ENCODE measurements around the gene EVPLL.
"Not testable (repeated sequence)": the region's sequence is repeated elsewhere in the genome, so short reads cannot be mapped to it uniquely, and the experiment has no call there.

The EVPLL gene

GRCh38 chr17:18425593-18425992, 48.0 kb downstream of the EVPLL start:
- DNase-seq, result not testable (repeated sequence)

DNA sequence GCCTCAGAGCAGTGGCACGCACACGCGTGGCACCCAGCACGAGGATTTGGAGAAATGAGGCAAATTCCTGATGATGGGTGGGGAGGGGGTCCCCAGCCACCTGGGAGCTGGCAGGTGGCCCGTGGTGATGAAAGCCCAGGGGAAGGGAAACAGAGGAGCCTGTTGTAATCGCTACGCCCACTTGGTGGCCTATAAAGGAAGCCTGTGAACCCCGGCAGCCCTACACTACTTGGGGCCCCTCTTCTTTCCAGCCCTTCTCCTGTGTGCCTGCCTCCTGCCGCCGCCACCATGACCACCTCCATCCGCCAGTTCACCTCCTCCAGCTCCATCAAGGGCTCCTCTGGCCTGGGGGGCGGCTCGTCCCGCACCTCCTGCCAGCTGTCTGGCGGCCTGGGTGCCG, 49.1 kb downstream of the EVPLL start:
- not testable (repeated sequence) for DNase-seq

DNA sequence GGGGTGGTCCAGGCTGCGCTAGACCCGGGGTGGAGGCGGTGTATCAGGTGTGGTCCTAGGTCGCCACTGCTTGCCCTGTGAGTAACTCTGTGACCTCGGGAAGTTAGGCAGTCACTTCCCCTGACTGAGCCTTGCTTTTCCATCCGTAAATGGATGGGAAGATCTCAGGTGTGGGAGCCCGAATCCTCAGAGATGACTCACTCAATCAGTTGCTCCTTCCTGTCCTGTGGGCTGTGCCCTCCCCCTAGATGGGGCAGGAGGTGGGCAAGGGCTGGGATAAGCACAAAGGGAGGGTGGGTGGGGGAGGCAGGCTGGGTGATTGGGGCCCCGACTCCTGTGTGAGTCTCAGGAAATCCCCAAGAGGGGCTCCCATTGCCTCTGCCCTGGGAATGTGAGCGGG, 54.6 kb downstream of the EVPLL start:
- not testable (repeated sequence) for DNase-seq
